GM18502 (cell line): ENCODE measurements around the gene ARID1B.

Source experiments
- ATAC-seq: cut with Tn5 transposase; IDR thresholded peaks from one replicate; pipeline ENCODE4 v1.9.1; 2021; ENCODE audit warnings: mild to moderate bottlenecking; ENCODE audit not compliant: unreplicated experiment, poor library complexity

ARID1B gene

GRCh38 chr6:156773935-156774852 lies 3.0 kb upstream of the ARID1B start:
- no peak for ATAC-seq

- ATAC-seq, result no peak
These were observed 2.2 kb upstream of the ARID1B start for GRCh38 chr6:156774863-156775405.

- no peak for ATAC-seq
These were observed 1.5 kb upstream of the ARID1B start for GRCh38 chr6:156775717-156776116.

- ATAC-seq, result no peak
These were observed 723 bp upstream of the ARID1B start for GRCh38 chr6:156776470-156776839.

GRCh38 chr6:156777577-156778453 lies 637 bp downstream of the ARID1B start:
- peak; percentile 10 for ATAC-seq

- ATAC-seq, result no peak
These were observed 1.5 kb downstream of the ARID1B start for GRCh38 chr6:156778454-156779205.

- no peak for ATAC-seq
These were observed 2.3 kb downstream of the ARID1B start for GRCh38 chr6:156779206-156780094.

GRCh38 chr6:156780102-156780641 lies 3.0 kb downstream of the ARID1B start:
- ATAC-seq, result peak; percentile 55

GRCh38 chr6:156780962-156781853 lies 4.0 kb downstream of the ARID1B start:
- no peak for ATAC-seq

- no peak for ATAC-seq
These were observed 4.9 kb downstream of the ARID1B start for GRCh38 chr6:156781861-156782631.

- ATAC-seq, result no peak
These were observed 5.6 kb downstream of the ARID1B start for GRCh38 chr6:156782691-156783320.

GRCh38 chr6:156783958-156784357 lies 6.8 kb downstream of the ARID1B start:
- ATAC-seq, result no peak

GRCh38 chr6:156786652-156787051 lies 9.5 kb downstream of the ARID1B start:
- no peak for ATAC-seq

- no peak for ATAC-seq
These were observed 10.7 kb downstream of the ARID1B start for GRCh38 chr6:156787569-156788492.

GRCh38 chr6:156789081-156789943 lies 12.1 kb downstream of the ARID1B start:
- ATAC-seq, result no peak
